ENCODE data around the gene EPG5. TPM values are rescaled to one million over a fixed set of nuclear protein-coding genes. Genes with fewer than 3 reads are reported as not detected.

The EPG5 gene
- total RNA-seq, 4 donors from 2014 or later = 24.3 to 42.2 (median 35.6) TPM

DNA sequence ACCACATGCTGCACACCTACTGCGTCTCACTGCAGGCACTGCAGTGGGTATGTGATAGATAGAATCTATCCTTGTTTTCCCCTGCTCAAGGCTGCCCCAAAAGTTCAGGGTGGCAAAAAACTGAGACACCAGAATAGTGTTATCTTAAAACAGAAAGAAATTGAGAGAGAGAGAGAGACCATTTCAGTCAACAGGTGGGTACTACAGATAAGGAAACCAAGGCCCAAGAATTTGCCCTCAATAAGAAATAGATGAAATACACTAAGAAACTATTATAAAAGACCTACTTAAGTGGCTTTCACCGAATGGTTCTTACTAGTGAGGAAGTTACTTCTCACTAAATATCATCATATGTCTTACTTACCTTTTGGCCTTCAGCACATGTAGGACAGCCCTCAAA lies 27.9 kb downstream of the EPG5 start:
- DNase-seq = no peak
- intact Hi-C loops (cut with DNase I; ENCODE audit: low total_unique reads) (no loop called here), in situ Hi-C loops (cut with MboI; ENCODE audit: low pct_ligation_motif_present in 1 of 4, low pct_unique_long_range_greater_than_20kb in 1 of 4, low sequenced_read_pairs in 3 of 4) (loop anchor here in 1 of 4 donors (25.0 kb wide), 1 partner anchor 148 kb away; the partner anchor contains the start of gene ATP5F1A)
- Histone ChIP-seq H3K4me3 (no peak overlapping the region), H3K9me3 (no peaks in the 10 kb centered on the region), H3K27me3 (no peaks in the 10 kb centered on the region), H3K27ac (no peak overlapping the region), H3K4me1 (no peaks in the 10 kb centered on the region), H3K36me3 (peaks cover 0 to 57% (median 21%) of the 10 kb centered on the region in 4 donors)
- 97 to 100% methylated on average over 1 to 2 of the region's 2 CpGs for WGBS, 2 donors (ENCODE audit: low coverage in 1 of 2)
- TF ChIP-seq POLR2AphosphoS5 (IDR thresholded peaks at IDR 0.05) (no peak), CTCF (IDR thresholded peaks at IDR 0.05) (no peak), POLR2A (IDR thresholded peaks at IDR 0.05) (no peak), EP300 (IDR thresholded peaks at IDR 0.05; ENCODE audit: low read depth) (no peak)

GRCh38 chr18:45938488-45938935 lies 28.6 kb downstream of the EPG5 start:
- no peak overlapping the region for H3K4me3 ChIP-seq
- intact Hi-C loops (cut with DNase I; ENCODE audit: low total_unique reads) (no loop called here), in situ Hi-C loops (cut with MboI; ENCODE audit: low pct_ligation_motif_present in 1 of 4, low pct_unique_long_range_greater_than_20kb in 1 of 4, low sequenced_read_pairs in 3 of 4) (loop anchor here in 1 of 4 donors (25.0 kb wide), 1 partner anchor 149 kb away; the partner anchor contains the start of gene ATP5F1A)
- TF ChIP-seq POLR2A (IDR thresholded peaks at IDR 0.05) (no peak), POLR2AphosphoS5 (IDR thresholded peaks at IDR 0.05) (no peak), CTCF (IDR thresholded peaks at IDR 0.05) (no peak)
- H3K27me3 ChIP-seq = no peaks in the 10 kb centered on the region
- no peak overlapping the region for H3K27ac ChIP-seq
- H3K36me3 ChIP-seq = peaks cover 0 to 51% (median 19%) of the 10 kb centered on the region in 4 donors
- H3K9me3 ChIP-seq = no peaks in the 10 kb centered on the region
- 56 to 58% methylated on average over 2 of the region's 2 CpGs for WGBS, 2 donors (ENCODE audit: low coverage in 1 of 2)
- H3K4me1 ChIP-seq = no peaks in the 10 kb centered on the region
- no peak for DNase-seq

DNA sequence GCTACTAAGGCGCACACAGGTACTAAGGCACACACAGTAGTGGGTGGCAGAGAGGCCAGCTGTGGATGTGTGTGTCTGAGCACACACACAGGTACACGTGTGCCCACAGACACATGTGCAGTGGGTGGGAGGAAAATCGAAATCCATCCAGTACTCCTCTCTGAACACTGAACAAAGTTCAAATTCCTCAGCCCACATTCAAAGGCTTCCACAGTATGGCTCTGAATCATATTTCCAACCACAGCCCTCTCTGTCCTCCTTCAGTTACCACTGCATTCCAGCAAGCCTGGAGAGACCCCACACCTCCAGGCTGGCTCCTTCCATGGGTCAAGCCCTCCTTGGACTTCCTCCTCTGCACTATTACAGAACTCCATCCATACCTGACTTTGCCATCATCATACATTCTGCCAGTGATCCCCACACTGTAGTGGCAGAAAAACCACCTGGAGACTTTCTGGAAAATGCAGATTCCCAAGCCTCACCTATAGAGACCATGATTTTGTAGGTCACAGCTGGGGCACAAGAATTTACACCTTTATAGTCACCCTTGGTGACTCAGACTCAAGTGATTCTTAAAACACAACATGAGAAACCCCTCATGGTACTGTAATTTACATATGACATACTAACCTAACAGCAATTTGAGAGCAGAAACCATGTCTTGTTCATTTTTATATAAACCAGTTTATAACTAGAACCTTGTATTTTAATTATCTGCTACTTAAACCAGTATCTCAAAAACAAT lies 31.4 kb downstream of the EPG5 start:
- intact Hi-C loops (cut with DNase I; ENCODE audit: low total_unique reads) = no loop called here
- in situ Hi-C loops (cut with MboI; ENCODE audit: low pct_ligation_motif_present in 1 of 4, low pct_unique_long_range_greater_than_20kb in 1 of 4, low sequenced_read_pairs in 3 of 4) = loop anchor here in 1 of 4 donors (25.0 kb wide), 1 partner anchor 152 kb away; the partner anchor contains the start of gene ATP5F1A
- no peak for TF ChIP-seq POLR2AphosphoS5 (IDR thresholded peaks at IDR 0.05)
- TF ChIP-seq POLR2A (IDR thresholded peaks at IDR 0.05) = no peak
- TF ChIP-seq CTCF (IDR thresholded peaks at IDR 0.05) = no peak
- no peak for TF ChIP-seq EP300 (IDR thresholded peaks at IDR 0.05; ENCODE audit: low read depth)
- Histone ChIP-seq H3K36me3 (peaks cover 0 to 45% (median 12%) of the 10 kb centered on the region in 4 donors), H3K4me1 (no peaks in the 10 kb centered on the region), H3K27ac (no peak overlapping the region), H3K4me3 (no peak overlapping the region), H3K27me3 (no peaks in the 10 kb centered on the region), H3K9me3 (no peaks in the 10 kb centered on the region)
- 84% methylated on average over 3 of the region's 3 CpGs; no CpG with 5 or more reads in 1 of the 2 donors for WGBS, 2 donors (ENCODE audit: low coverage in 1 of 2)
- no peak for DNase-seq

DNA sequence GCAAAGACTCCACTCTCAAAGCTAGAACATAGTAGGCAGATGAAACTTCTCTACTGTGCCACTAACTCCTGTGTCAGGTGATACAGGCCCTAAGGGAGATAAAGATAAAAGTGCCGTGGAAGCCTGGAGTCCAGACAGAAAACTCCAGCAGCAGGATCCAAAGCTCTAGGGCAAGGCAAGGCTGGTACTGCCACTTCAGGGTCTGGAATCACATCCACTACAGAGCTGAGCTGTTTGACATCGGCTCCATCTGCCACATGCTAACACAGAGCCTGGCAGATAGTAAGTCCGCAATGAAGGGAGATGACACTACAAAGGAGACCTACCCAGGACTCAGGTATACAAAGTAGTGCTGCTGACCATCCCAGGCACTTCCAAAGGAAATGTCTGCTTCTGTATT lies 34.4 kb downstream of the EPG5 start:
- Histone ChIP-seq H3K27ac (no peak overlapping the region), H3K4me3 (no peak overlapping the region), H3K4me1 (no peaks in the 10 kb centered on the region), H3K36me3 (peaks cover 0 to 30% (median 12%) of the 10 kb centered on the region in 4 donors), H3K27me3 (no peaks in the 10 kb centered on the region), H3K9me3 (no peaks in the 10 kb centered on the region)
- intact Hi-C loops (cut with DNase I; ENCODE audit: low total_unique reads) = no loop called here
- no peak for DNase-seq
- WGBS, 2 donors (ENCODE audit: low coverage in 1 of 2) = 87 to 91% methylated on average over 2 to 3 of the region's 3 CpGs
- in situ Hi-C loops (cut with MboI; ENCODE audit: low pct_ligation_motif_present in 1 of 4, low pct_unique_long_range_greater_than_20kb in 1 of 4, low sequenced_read_pairs in 3 of 4) = loop anchor here in 1 of 4 donors (25.0 kb wide), 1 partner anchor 155 kb away; the partner anchor contains the start of gene ATP5F1A
- TF ChIP-seq CTCF (IDR thresholded peaks at IDR 0.05) (no peak), EP300 (IDR thresholded peaks at IDR 0.05; ENCODE audit: low read depth) (no peak), POLR2A (IDR thresholded peaks at IDR 0.05) (no peak), POLR2AphosphoS5 (IDR thresholded peaks at IDR 0.05) (no peak)
